Head of caudate nucleus (tissue), 42 donors: Measurements from ENCODE around the gene SENP3.

Experiments
- DNase-seq, 42 donors: peaks; one replicate each; pipeline versions ENCODE4 v3.0.0 to v3.0.0-alpha.2; 2020 to 2021; ENCODE audit warnings: mixed read lengths in 7 of 42
- intact Hi-C: fragments of 100-400 bp; cut with DNase I; formaldehyde crosslinking; loops from one replicate; pipeline ENCODE4 v1.15.0; 2022

The SENP3 gene

DNA sequence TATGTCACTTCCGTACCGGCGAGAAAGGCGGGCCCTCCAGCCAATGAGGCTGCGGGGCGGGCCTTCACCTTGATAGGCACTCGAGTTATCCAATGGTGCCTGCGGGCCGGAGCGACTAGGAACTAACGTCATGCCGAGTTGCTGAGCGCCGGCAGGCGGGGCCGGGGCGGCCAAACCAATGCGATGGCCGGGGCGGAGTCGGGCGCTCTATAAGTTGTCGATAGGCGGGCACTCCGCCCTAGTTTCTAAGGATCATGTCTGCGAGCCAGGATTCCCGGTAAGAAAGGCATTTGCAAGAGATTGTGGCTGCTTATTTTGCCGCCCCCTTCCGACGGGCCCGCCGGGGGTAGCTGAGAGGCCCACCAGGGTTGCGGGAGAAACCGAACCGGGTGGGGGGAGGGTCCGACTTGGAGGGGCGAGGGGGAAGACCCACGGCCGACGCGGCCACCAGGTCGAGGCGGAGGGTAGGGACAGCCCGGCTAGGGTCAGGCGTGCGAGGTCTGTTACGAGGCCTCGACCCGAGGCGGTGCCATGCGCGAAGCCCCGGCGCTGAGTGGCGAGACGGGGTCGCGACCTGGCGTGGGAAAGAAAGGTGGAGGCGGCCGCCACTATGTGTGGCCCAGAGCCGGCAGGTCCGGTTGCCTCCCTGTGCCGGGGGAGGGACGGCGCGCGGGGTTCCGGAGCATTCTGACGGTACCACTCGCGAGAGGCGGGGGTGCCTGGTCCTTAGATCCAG, 11.0 kb downstream of the SENP3 start:
- DNase-seq = peak; percentile 98 to 100 (median 100)
- intact Hi-C loops = loop anchor here (10.0 kb wide), 1 partner anchor 218 kb away; the partner anchor contains the start of genes KCTD11 and TMEM95

DNA sequence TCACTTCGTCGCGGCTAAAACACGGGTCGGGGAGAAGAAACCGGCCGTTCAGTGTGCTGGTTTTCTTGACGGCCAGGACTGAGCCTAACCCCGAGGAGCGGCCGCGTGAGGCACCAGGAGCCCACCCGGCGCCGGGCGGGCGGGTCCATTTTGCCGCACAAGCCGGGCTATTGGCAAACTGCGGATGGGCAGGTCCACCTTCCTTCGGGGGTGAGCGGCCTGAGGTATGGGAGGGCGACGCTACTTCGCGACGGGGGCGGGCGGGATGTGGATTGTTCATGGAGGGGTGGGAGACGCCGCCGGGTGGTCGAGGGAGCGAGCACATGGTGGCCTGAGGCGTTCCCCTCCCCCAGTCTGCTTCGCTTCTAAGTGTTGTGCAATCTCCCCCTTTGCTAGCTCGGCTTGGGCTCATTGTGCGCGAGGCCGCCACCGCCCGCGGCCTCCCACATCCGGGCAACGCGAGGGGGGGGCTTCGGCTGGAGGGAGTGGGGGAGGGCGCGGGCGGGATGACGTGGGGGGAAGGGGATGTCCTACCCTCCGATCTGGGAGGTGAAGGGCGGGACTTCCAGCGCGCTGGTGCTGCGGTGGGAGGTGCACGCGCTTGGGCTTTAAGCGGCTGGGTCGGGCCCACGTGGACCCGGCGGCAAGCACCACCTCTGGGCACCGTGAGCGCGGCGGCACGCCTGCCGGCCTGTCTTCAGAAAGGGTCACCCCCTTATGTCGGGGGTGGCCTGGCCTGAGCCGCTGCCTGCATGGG, 11.8 kb downstream of the SENP3 start:
- peak; percentile 76 to 95 (median 89) for DNase-seq
- intact Hi-C loops = loop anchor here (10.0 kb wide), 1 partner anchor 219 kb away; the partner anchor contains the start of genes KCTD11 and TMEM95

DNA sequence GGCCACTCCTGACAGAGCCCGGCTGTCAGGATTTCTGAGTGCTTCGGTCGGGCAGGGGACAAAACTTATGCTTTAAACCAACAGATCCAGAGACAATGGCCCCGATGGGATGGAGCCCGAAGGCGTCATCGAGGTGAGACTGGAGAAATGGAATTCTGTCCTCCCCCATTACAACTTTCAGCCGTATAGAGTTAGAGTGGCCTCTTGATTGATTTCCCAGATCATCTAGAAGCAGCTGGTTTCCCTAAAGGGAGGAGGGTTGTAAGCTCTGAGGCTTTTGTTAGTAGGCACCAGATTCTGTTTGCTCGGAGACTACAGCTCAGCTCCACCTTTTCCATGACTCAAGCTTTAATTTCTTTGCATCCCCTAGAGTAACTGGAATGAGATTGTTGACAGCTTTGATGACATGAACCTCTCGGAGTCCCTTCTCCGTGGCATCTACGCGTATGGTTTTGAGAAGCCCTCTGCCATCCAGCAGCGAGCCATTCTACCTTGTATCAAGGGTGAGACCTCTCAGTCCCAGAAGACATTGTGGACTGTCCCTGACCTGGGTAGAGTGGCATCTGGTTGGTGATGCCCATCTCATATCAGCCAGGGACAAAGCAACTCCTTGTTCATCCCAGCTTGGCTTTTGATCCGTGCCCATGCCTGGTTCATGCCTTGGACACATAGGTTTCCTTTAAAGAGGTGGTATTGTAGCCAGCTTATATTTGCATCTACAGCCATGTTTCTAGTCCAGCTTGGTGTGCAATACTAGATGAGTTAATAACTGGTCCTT, 12.6 kb downstream of the SENP3 start:
- DNase-seq = no peak
- intact Hi-C loops = loop anchor here (10.0 kb wide), 1 partner anchor 220 kb away; the partner anchor contains the start of genes KCTD11 and TMEM95

DNA sequence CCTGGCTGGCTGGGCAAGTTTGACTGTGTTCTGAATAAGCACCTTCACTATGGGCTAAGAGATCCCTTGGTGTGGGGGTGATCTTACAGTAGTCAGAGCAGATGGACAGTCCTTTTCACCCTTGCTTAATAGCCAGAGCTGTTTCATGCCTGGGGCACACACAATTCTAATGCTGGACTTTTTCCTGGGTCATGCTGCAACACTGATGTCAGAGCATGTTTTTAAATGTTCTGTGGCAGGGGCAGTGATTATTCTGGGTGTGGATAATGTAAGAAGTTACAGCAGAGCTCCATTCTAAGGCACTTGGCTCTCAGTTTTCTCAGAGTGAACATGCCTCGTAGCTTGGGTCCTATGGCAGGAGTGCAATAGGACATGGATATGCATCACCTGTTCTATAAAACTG, 13.8 kb downstream of the SENP3 start:
- no peak for DNase-seq
- intact Hi-C loops = loop anchor here (10.0 kb wide), 1 partner anchor 221 kb away; the partner anchor contains the start of genes KCTD11 and TMEM95

DNA sequence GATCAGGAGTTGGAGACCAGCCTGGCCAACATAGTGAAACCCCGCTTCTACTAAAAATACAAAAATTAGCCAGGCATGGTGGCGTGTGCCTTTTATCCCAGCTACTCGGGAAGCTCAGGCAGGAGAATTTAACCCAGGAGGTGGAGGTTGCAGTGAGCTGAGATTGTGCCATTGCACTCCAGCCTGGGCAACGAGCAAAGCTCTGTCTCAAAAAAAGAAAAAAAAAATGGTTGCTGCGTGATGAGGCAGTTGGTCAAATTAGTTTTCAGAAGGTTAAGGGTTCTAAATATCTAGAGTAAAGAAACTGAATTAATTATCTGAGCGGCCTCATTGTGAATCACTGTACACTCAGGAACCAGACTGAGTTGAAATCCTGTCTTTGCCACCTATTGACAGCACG, 14.2 kb downstream of the SENP3 start:
- intact Hi-C loops = loop anchor here (10.0 kb wide), 1 partner anchor 221 kb away; the partner anchor contains the start of genes KCTD11 and TMEM95
- DNase-seq = no peak

DNA sequence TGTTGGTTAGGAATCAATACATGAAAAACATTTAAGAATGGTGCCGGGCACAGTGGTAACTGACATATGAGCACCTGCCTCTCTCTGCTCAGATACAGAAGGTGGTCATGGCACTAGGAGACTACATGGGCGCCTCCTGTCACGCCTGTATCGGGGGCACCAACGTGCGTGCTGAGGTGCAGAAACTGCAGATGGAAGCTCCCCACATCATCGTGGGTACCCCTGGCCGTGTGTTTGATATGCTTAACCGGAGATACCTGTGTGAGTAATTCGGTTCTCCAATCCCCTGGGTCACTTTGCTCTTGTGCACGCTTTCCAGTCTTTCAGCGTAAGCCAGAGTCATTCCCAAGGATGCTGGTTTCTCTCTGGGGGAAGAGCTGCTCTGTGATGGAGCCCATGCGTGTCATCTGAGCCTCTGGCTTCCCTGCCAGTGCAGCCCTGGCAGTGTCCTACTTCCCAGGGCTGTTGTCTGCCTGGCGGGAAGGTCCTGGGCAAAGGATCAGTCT, 14.8 kb downstream of the SENP3 start:
- DNase-seq = no peak

DNA sequence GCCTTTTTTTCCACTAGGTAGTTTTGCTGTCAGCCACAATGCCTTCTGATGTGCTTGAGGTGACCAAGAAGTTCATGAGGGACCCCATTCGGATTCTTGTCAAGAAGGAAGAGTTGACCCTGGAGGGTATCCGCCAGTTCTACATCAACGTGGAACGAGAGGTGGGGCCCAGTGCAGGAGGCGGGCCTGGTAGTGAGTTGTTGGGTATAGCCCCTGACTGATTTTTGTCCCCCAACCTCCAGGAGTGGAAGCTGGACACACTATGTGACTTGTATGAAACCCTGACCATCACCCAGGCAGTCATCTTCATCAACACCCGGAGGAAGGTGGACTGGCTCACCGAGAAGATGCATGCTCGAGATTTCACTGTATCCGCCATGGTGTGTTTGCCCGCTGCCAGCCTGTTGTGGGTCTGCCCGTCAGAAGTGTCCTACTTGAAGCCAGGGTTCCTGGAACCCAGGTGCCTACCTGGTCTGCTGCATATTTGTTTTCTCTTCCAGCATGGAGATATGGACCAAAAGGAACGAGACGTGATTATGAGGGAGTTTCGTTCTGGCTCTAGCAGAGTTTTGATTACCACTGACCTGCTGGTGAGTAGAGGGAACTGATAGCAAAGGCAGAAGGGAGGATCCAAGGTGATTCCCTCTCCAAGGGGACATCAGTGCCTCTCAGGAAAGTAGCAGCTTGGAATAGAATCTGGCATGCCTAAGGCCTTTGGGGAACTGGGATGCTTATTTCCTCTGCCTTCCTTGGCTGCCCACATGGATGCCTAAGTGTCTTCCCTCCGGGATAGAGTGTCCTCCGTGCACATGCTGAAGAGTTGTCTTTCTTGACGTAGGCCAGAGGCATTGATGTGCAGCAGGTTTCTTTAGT, 15.8 kb downstream of the SENP3 start:
- intact Hi-C loops = loop anchor here (10.0 kb wide), 1 partner anchor 223 kb away; the partner anchor contains the start of genes KCTD11 and TMEM95
- no peak for DNase-seq

More for the DNA sequence above, 14.8 kb downstream of the SENP3 start:
- intact Hi-C loops = loop anchor here (10.0 kb wide), 1 partner anchor 222 kb away; the partner anchor contains the start of genes KCTD11 and TMEM95

DNA sequence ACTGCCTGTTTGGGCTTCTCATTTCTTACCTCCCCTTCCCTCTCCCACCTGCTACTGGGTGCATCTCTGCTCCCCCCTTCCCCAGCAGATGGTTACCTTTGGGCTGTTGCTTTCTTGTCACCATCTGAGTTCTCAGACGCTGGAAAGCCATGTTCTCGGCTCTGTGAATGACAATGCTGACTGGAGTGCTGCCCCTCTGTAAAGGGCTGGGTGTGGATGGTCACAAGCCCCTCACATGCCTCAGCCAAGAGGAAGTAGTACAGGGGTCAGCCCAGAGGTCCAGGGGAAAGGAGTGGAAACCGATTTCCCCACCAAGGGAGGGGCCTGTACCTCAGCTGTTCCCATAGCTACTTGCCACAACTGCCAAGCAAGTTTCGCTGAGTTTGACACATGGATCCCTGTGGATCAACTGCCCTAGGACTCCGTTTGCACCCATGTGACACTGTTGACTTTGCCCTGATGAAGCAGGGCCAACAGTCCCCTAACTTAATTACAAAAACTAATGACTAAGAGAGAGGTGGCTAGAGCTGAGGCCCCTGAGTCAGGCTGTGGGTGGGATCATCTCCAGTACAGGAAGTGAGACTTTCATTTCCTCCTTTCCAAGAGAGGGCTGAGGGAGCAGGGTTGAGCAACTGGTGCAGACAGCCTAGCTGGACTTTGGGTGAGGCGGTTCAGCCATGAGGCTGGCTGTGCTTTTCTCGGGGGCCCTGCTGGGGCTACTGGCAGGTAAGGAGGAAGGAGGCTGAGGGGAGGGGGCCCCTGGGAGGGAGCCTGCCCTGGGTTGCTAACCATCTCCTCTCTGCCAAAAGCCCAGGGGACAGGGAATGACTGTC, 17.5 kb downstream of the SENP3 start, which contains the start of gene CD68:
CD68 (plus strand) TSS at position 638 of the 833 bp plus-strand sequence; CDS start at position 678, 40 bp downstream.
- peak in 21 of 42 donors; percentile 24 to 84 (median 54) for DNase-seq
- intact Hi-C loops = loop anchor here (10.0 kb wide), 1 partner anchor 224 kb away; the partner anchor contains the start of genes KCTD11 and TMEM95

DNA sequence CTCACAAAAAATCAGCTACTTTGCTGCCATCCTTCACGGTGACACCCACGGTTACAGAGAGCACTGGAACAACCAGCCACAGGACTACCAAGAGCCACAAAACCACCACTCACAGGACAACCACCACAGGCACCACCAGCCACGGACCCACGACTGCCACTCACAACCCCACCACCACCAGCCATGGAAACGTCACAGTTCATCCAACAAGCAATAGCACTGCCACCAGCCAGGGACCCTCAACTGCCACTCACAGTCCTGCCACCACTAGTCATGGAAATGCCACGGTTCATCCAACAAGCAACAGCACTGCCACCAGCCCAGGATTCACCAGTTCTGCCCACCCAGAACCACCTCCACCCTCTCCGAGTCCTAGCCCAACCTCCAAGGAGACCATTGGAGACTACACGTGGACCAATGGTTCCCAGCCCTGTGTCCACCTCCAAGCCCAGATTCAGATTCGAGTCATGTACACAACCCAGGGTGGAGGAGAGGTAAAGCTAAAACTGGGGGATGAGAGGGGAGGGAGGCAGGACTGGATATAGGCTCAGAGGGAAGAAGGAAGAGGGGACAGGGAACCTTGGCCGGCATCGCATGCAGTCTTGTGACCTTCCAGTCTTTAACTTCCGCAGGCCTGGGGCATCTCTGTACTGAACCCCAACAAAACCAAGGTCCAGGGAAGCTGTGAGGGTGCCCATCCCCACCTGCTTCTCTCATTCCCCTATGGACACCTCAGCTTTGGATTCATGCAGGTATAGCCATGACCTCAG, 18.3 kb downstream of the SENP3 start:
- intact Hi-C loops = loop anchor here (10.0 kb wide), 2 partner anchors 105 to 225 kb away; partner anchors contain the start of genes KCTD11, TMEM95, TP53 and WRAP53
- peak in 1 of 42 donors; percentile 43 for DNase-seq

DNA sequence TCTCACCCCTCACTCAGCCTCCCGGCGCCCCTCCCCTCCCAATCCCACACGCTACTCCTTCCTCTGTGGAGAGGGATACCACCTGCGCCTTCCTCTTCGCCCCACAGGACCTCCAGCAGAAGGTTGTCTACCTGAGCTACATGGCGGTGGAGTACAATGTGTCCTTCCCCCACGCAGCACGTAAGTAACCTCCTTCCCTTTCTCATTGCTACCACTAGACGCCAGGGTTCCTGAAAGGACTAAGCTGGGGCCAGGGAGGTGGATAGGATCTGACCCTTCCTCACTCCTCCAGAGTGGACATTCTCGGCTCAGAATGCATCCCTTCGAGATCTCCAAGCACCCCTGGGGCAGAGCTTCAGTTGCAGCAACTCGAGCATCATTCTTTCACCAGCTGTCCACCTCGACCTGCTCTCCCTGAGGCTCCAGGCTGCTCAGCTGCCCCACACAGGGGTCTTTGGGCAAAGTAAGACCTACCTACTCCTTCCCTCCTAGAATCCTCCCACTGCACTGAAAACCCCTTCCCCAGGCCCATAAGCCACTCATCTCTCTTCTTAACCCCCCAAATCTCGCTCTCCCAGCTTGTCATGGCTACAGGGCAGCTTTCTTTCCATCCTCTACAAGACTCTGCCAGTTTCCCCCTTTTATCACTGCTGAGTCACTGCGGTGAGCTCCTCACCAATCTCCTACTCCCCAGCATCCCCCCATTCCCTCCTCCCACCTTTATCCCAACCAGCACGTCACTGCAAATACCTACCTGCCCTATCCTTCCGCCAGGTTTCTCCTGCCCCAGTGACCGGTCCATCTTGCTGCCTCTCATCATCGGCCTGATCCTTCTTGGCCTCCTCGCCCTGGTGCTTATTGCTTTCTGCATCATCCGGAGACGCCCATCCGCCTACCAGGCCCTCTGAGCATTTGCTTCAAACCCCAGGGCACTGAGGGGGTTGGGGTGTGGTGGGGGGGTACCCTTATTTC, 19.2 kb downstream of the SENP3 start:
- intact Hi-C loops = loop anchor here (10.0 kb wide), 1 partner anchor 104 kb away; the partner anchor contains the start of genes TP53 and WRAP53
- peak in 11 of 42 donors; percentile 11 to 65 (median 34) for DNase-seq

DNA sequence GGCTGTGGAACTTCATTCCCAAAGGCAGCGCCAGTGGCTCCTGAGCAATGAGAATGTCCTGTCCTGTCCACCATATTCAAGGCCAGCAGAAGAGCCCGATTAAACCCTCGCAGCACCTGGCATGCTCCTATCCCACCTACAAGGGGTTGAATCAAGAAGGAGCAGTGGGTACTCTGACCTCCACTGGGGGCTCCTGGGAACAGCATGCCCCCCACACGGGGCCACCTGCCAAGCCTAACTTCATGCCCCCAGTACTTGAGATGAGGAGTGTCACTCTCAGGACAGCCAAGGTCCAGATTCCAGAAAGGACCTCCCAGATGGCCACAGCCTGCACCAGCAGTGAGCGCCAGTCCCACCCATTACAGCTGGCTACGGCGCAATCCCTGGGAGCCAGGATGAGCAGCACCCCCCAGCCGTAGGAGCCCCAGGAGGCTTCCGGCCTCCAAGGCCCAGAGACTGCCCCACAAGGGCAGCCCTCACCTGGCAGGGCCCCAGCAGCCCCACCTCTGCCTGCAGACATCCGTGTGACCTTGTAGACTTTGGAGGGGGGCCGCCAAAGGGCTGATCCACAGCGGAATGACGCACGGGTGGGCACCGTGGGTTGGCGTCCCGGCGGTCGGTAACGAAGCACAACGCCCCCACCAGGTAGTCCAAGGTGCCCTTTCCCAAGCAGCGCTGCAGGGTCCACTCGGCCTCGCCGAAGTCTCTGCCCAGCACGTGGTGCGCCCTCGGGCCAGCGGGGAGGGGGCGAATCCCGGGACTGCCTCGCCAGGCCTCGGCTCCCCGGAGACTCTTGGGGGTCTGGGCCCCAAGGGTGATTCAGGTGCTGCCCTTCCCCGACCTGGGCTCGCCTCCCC, 20.9 kb downstream of the SENP3 start:
- intact Hi-C loops = loop anchor here (10.0 kb wide), 1 partner anchor 102 kb away; the partner anchor contains the start of genes TP53 and WRAP53
- peak in 7 of 42 donors; percentile 12 to 47 (median 33) for DNase-seq

DNA sequence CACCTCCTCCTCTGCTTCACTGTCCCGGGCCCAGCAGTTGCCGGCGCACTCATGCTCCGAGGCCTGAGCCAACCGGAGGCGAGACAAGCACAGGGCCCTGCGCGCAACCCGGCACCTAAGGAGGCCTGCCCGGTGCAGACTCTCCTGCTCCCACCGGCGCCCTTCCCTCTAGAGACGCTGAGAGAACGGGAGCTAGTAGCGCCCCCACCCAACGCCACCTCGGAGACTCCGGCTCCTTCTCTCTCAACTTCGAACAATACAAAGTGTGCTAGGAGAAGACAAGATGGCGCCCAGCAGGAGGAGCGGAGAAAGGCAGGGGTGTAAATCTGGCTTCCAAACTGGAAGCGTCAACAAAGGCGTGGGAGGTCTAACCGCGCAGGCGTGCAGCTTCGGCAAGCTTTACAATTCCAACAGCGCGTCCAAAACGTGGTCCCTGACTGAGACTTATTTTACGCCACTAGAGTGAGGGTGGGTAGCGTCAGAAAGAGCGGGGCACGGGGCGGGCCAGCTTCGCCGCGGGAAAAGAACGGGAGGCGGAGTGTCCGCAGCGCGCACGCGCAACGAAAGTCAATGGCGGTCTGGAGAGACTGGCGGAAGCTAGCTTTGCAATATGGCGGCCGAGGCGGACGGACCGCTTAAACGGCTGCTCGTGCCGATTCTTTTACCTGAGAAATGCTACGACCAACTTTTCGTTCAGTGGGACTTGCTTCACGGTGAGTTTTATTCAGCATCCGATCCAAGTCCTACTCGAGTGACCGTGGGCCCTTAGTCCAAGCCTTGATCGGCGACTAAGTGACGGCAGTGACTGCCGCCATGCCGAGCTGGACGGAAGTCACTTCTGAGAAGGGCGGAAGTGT, 21.8 kb downstream of the SENP3 start, which contains the start of gene MPDU1:
MPDU1 (plus strand) TSS at position 600 of the 857 bp plus-strand sequence; CDS start at position 611, 11 bp downstream.
- intact Hi-C loops = loop anchor here (10.0 kb wide), 1 partner anchor 101 kb away; the partner anchor contains the start of genes TP53 and WRAP53
- peak; percentile 90 to 99 (median 96) for DNase-seq
